ENCODE results near the gene NPBWR2. TPM values are rescaled to one million over a fixed set of nuclear protein-coding genes. Genes with fewer than 3 reads are reported as not detected.
A peak's percentile ranks its signal among the peaks of the same experiment; 100 is the strongest.

NPBWR2 gene
- total and polyA plus RNA-seq, 2 experiments from 2014 or later = not detected

GRCh38 chr20:64082820-64083377 lies 24.5 kb downstream of the NPBWR2 start (continued):
- TF ChIP-seq REST (IDR thresholded peaks at IDR 0.05; ENCODE audit: unreplicated experiment) (no peak), EZH2phosphoT487 (IDR thresholded peaks at IDR 0.05; ENCODE audit: unreplicated experiment) (no peak), CTCF (conservative IDR thresholded peaks at IDR 0.05; ENCODE audit: low read depth in 2 of 2) (no peak)

- ATAC-seq (peak; percentile 2; the same call in 2 of the 3 replicates), DNase-seq (ENCODE audit: low spot score) (peak; percentile 44)
- Histone ChIP-seq H3K27ac (ENCODE audit: low read depth) (no peak overlapping the region), H3F3A (replicated peaks; ENCODE audit: low read depth) (0 out of 2 replicates have a peak, but pooled peaks cover 7% of the 10 kb centered on the region), H3K4me2 (peak overlapping the region; percentile 90), H3K4me3 (peak overlapping the region; percentile 45; the same call in 1 of the 2 replicates), H3K79me2 (replicated peaks; ENCODE audit: insufficient read depth) (no peaks in the 10 kb centered on the region), H3K36me3 (ENCODE audit: insufficient read depth) (no peaks in the 10 kb centered on the region), H3K9me2 (ENCODE audit: insufficient read depth) (no peaks in the 10 kb centered on the region), H3K27me3 (ENCODE audit: insufficient read depth) (peaks cover 50% of the 10 kb centered on the region), H3K4me1 (ENCODE audit: insufficient read depth) (peaks cover 27% of the 10 kb centered on the region; the same call in 1 of the 2 replicates), H4K20me1 (replicated peaks; ENCODE audit: insufficient read depth) (no peaks in the 10 kb centered on the region), H2AFZ (no peak overlapping the region)
- H3K36me3 Mint-ChIP-seq (ENCODE audit: low read depth) = no peaks in the 10 kb centered on the region; the same call in 2 of the 3 replicates
- peaks cover 3% of the 10 kb centered on the region; the same call in 1 of the 3 replicates for H3K9me3 Mint-ChIP-seq
- peaks cover 50% of the 10 kb centered on the region for H3K27me3 Mint-ChIP-seq (ENCODE audit: insufficient read depth, low read depth, poor library complexity)
- no peak overlapping the region for H3K27ac Mint-ChIP-seq
- H3K4me1 Mint-ChIP-seq = peaks cover 33% of the 10 kb centered on the region
- H3K4me3 Mint-ChIP-seq = peak overlapping the region; percentile 47
- TF ChIP-seq CTCF (conservative IDR thresholded peaks at IDR 0.05; ENCODE audit: low read depth in 2 of 2) (peak in 1 of 2 experiments; percentile 18; a peak in 1 of 4 replicates), POLR2AphosphoS5 (IDR thresholded peaks at IDR 0.05; ENCODE audit: low read depth) (no peak)
Observed at GRCh38 chr20:64082126-64082731, 25.1 kb downstream of the NPBWR2 start.

Data from GM23338 (cell line).